Measurements from ENCODE around the gene DDX18.

The DDX18 gene

DNA sequence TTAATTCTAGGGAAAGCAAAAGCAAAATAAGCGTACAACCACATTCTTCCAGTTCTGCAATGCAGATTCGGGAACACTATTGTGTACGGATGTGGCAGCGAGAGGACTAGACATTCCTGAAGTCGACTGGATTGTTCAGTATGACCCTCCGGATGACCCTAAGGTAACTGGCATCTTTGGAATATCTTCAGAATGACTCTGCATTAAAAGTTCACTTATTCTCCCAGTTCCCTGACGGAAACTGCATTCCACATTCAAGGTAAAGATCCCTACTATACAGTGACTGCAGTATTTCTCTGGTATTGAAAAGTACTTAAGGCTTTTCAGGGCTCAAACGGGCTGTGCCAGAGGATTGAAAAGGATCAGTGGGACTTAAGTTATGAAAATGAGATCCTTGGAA, 10.9 kb downstream of the DDX18 start:
- TF ChIP-seq CEBPB (IDR thresholded peaks at IDR 0.05) (no peak), EP300 (IDR thresholded peaks at IDR 0.05; ENCODE audit: borderline replicate concordance) (no peak), FOXM1 (IDR thresholded peaks at IDR 0.05; ENCODE audit: borderline replicate concordance, low read depth) (no peak), YY1 (IDR thresholded peaks at IDR 0.05; ENCODE audit: low read depth) (no peak), EGR1 (IDR thresholded peaks at IDR 0.05) (no peak), RAD21 (IDR thresholded peaks at IDR 0.05; ENCODE audit: low read depth) (no peak), TEAD4 (IDR thresholded peaks at IDR 0.05) (no peak), TCF12 (IDR thresholded peaks at IDR 0.05; ENCODE audit: low read depth) (no peak)

DNA sequence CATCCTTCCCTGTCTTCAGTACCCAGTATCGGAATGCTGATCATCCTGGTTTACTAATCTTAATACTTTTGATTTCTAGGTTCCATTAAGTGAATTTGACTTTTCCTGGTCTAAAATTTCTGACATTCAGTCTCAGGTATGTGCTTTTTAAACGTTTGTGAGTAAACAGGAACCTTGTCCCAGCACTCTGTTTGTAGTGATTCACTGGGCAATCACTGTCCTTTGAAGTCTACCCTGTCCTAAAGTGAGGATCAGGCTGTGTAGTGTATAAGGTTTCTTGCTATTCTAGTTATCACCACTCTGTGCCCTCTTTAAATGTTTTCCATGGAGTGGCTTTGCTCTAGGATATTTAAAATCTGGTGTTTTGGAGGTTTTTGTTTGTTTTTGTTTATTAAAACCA, 14.4 kb downstream of the DDX18 start:
- TF ChIP-seq TCF12 (IDR thresholded peaks at IDR 0.05; ENCODE audit: low read depth), result no peak
- TF ChIP-seq TAF1 (IDR thresholded peaks at IDR 0.05; ENCODE audit: low read depth), result no peak
- no peak for TF ChIP-seq CREB1 (IDR thresholded peaks at IDR 0.05; ENCODE audit: low read depth)
- no peak for TF ChIP-seq EGR1 (IDR thresholded peaks at IDR 0.05)
- TF ChIP-seq YY1 (IDR thresholded peaks at IDR 0.05; ENCODE audit: low read depth), result no peak
- TF ChIP-seq, protein P1, sequence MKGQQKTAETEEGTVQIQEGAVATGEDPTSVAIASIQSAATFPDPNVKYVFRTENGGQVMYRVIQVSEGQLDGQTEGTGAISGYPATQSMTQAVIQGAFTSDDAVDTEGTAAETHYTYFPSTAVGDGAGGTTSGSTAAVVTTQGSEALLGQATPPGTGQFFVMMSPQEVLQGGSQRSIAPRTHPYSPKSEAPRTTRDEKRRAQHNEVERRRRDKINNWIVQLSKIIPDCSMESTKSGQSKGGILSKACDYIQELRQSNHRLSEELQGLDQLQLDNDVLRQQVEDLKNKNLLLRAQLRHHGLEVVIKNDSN (IDR thresholded peaks at IDR 0.05), result no peak
- no peak for TF ChIP-seq NFIC (IDR thresholded peaks at IDR 0.05)
- TF ChIP-seq TEAD4 (IDR thresholded peaks at IDR 0.05), result no peak
- no peak for TF ChIP-seq RAD21 (IDR thresholded peaks at IDR 0.05; ENCODE audit: low read depth)
- TF ChIP-seq, protein P2, sequence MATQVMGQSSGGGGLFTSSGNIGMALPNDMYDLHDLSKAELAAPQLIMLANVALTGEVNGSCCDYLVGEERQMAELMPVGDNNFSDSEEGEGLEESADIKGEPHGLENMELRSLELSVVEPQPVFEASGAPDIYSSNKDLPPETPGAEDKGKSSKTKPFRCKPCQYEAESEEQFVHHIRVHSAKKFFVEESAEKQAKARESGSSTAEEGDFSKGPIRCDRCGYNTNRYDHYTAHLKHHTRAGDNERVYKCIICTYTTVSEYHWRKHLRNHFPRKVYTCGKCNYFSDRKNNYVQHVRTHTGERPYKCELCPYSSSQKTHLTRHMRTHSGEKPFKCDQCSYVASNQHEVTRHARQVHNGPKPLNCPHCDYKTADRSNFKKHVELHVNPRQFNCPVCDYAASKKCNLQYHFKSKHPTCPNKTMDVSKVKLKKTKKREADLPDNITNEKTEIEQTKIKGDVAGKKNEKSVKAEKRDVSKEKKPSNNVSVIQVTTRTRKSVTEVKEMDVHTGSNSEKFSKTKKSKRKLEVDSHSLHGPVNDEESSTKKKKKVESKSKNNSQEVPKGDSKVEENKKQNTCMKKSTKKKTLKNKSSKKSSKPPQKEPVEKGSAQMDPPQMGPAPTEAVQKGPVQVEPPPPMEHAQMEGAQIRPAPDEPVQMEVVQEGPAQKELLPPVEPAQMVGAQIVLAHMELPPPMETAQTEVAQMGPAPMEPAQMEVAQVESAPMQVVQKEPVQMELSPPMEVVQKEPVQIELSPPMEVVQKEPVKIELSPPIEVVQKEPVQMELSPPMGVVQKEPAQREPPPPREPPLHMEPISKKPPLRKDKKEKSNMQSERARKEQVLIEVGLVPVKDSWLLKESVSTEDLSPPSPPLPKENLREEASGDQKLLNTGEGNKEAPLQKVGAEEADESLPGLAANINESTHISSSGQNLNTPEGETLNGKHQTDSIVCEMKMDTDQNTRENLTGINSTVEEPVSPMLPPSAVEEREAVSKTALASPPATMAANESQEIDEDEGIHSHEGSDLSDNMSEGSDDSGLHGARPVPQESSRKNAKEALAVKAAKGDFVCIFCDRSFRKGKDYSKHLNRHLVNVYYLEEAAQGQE (IDR thresholded peaks at IDR 0.05; ENCODE audit: low read depth), result no peak
- TF ChIP-seq CEBPB (IDR thresholded peaks at IDR 0.05), result no peak
- no peak for TF ChIP-seq FOXM1 (IDR thresholded peaks at IDR 0.05; ENCODE audit: borderline replicate concordance, low read depth)
- TF ChIP-seq EP300 (IDR thresholded peaks at IDR 0.05; ENCODE audit: borderline replicate concordance), result no peak
- TF ChIP-seq ZBTB7A (IDR thresholded peaks at IDR 0.05; ENCODE audit: low read depth), result no peak
- TF ChIP-seq, protein P3, sequence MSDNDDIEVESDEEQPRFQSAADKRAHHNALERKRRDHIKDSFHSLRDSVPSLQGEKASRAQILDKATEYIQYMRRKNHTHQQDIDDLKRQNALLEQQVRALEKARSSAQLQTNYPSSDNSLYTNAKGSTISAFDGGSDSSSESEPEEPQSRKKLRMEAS (IDR thresholded peaks at IDR 0.05), result no peak

DNA sequence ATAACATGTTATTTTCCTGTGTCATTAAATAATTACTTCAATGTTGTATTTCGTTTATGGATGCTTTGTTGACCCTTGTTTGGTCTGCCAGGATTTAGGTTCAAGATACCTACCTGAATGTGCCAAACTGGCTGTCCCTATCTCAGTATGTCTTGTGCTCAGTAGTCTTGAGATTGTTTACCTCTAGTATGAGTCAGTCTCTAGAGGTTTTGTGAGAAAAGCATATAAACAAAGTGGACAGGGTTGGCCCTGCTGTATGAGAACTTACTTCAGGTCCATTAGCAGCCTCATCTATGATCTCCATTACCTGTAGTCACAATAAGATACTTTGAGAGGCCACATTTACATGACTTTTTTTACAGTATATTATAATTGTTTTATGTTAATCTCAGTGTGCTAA, 17.8 kb downstream of the DDX18 start:
- no peak for TF ChIP-seq FOXM1 (IDR thresholded peaks at IDR 0.05; ENCODE audit: borderline replicate concordance, low read depth)
- no peak for TF ChIP-seq ZBTB7A (IDR thresholded peaks at IDR 0.05; ENCODE audit: low read depth)
- no peak for TF ChIP-seq TEAD4 (IDR thresholded peaks at IDR 0.05)
- no peak for TF ChIP-seq EGR1 (IDR thresholded peaks at IDR 0.05)
- TF ChIP-seq RAD21 (IDR thresholded peaks at IDR 0.05; ENCODE audit: low read depth), result no peak
- TF ChIP-seq TCF12 (IDR thresholded peaks at IDR 0.05; ENCODE audit: low read depth), result no peak
- no peak for TF ChIP-seq CEBPB (IDR thresholded peaks at IDR 0.05)
- TF ChIP-seq NFIC (IDR thresholded peaks at IDR 0.05), result no peak
- no peak for TF ChIP-seq YY1 (IDR thresholded peaks at IDR 0.05; ENCODE audit: low read depth)
- TF ChIP-seq, protein P1 (IDR thresholded peaks at IDR 0.05), result no peak
- no peak for TF ChIP-seq CREB1 (IDR thresholded peaks at IDR 0.05; ENCODE audit: low read depth)

DNA sequence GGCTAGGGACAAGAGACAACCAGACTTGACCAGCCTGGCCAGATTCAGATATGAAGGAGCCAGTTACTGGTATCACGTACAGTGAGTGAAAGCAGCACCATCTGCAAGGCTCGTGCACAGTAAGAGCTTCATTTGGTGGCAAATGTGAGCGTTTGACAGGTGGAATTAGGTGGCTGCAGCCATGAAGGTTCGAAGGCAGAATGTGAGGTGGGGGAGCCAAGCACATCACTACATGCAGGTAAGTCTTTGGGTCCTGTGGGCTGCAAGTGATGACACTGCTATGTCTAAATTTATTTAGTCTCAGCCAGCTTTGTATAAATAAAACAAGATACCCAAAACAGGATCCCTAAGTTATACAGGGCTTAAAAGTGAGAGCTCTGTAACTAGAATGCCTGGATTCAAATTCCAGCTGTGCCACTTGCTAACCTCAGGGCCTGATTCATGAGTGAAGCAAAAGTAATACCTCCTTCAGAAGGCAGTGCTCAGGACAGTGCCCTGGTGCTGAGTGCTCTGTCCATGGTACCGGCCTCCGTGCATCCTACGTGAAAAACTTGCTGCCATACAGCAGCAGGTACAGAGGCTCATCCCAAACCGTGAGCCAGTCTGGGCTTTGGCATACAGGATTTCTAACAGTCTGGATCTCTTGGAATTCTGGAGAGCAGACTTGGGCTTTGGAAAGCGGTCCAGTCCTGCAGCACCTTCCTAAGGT, 18.6 kb downstream of the DDX18 start:
- no peak for TF ChIP-seq TAF1 (IDR thresholded peaks at IDR 0.05; ENCODE audit: low read depth)
- TF ChIP-seq, protein P2 (IDR thresholded peaks at IDR 0.05; ENCODE audit: low read depth), result peak; percentile 91

DNA sequence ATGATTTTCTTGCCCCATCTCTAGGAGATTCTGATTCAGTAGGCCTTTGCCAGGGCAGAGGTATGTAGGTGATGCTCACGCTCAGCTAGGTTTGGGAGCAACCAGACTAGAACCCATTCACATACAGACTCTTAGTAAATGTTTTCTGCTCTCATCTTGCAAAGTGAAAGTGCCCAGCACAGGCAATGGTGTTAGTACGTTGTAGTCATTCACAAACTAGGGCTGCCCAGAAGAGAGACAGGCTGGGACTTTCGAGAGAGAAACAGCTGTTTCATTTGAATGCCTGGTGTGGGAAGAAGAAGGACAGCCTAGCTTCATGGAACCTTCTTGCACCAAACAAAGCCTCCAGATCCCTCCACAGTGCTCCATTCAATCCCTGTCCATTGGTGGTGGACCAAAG, 19.4 kb downstream of the DDX18 start:
- TF ChIP-seq CREB1 (IDR thresholded peaks at IDR 0.05; ENCODE audit: low read depth) (no peak), FOXM1 (IDR thresholded peaks at IDR 0.05; ENCODE audit: borderline replicate concordance, low read depth) (no peak), TCF12 (IDR thresholded peaks at IDR 0.05; ENCODE audit: low read depth) (no peak), RAD21 (IDR thresholded peaks at IDR 0.05; ENCODE audit: low read depth) (no peak), CEBPB (IDR thresholded peaks at IDR 0.05) (no peak), EP300 (IDR thresholded peaks at IDR 0.05; ENCODE audit: borderline replicate concordance) (no peak)
- TF ChIP-seq, protein P2 (IDR thresholded peaks at IDR 0.05; ENCODE audit: low read depth), result no peak
- TF ChIP-seq, protein P3 (IDR thresholded peaks at IDR 0.05), result no peak

Data from Ishikawa (cell line).